Lower leg skin (tissue), 4 donors: Measurements from ENCODE around the gene ZBTB38. TPM values are rescaled to one million over a fixed set of nuclear protein-coding genes. Genes with fewer than 3 reads are reported as not detected.

ENCODE experiments used
- DNase-seq, 2 donors: peaks; one replicate each; pipeline ENCODE4 v3.0.0-alpha.2; 2019; ENCODE audit warnings: low spot score in 2 of 2
- H3K4me3 ChIP-seq: fragments of 200-600 bp; sonication (generic); 2 replicates; pipeline ENCODE4 v1.5.1; 2017; ENCODE audit warnings: mild to moderate bottlenecking, low read depth; ENCODE audit not compliant: poor library complexity, severe bottlenecking
- CTCF ChIP-seq, 3 donors: fragments of 450-650 bp; IDR thresholded peaks; one replicate each; pipeline ENCODE4 v1.5.1; 2016; ENCODE audit warnings: antibody characterized with exemption in 3 of 3, mild to moderate bottlenecking in 3 of 3, moderate library complexity in 2 of 3
- POLR2A ChIP-seq, 2 donors: fragments of 450-650 bp; IDR thresholded peaks; one replicate each; pipeline ENCODE4 v1.6.1; 2016 to 2017; ENCODE audit warnings: antibody characterized with exemption in 2 of 2, mild to moderate bottlenecking in 1 of 2, moderate library complexity in 1 of 2
- WGBS, 2 donors: methylation state at CpG; one replicate each; pipeline ENCODE4 v1.1.5; 2018; 5-methylcytosine and 5-hydroxymethylcytosine counted together
- intact Hi-C: fragments of 100-400 bp; cut with DNase I; formaldehyde crosslinking; loops from one replicate; pipeline ENCODE4 v1.15.0; 2023; ENCODE audit warnings: low total_unique reads
- total RNA-seq, 4 donors: library from RNA; depleted of rRNA; stranded (reverse); fragments of >200 nt; gene quantifications; one replicate each; pipeline ENCODE4 v1.1.0, GENCODE V29; 2016

The ZBTB38 gene
- total RNA-seq, 4 donors from 2014 or later, result 46.8 to 104 (median 72.6) TPM

- intact Hi-C loops, result no loop called here
- no peak overlapping the region for H3K4me3 ChIP-seq
- 77 to 80% methylated on average over 2 of the region's 2 CpGs for WGBS, 2 donors
- no peak for DNase-seq
- TF ChIP-seq POLR2A (IDR thresholded peaks at IDR 0.05) (no peak), CTCF (IDR thresholded peaks at IDR 0.05) (no peak)
Measured at GRCh38 chr3:141343077-141343476, 25.2 kb upstream of the ZBTB38 start.

- H3K4me3 ChIP-seq, result no peak overlapping the region
- no peak for TF ChIP-seq POLR2A (IDR thresholded peaks at IDR 0.05)
- TF ChIP-seq CTCF (IDR thresholded peaks at IDR 0.05), result no peak
- DNase-seq, result no peak
- intact Hi-C loops, result no loop called here
- 88% methylated on average over 3 of the region's 3 CpGs for WGBS, 2 donors
Measured at GRCh38 chr3:141343865-141344271, 24.4 kb upstream of the ZBTB38 start.

- no peak for DNase-seq
- intact Hi-C loops, result no loop called here
- H3K4me3 ChIP-seq, result no peak overlapping the region
- 80 to 86% methylated on average over 2 of the region's 2 CpGs for WGBS, 2 donors
- TF ChIP-seq CTCF (IDR thresholded peaks at IDR 0.05) (no peak), POLR2A (IDR thresholded peaks at IDR 0.05) (no peak)
Measured at GRCh38 chr3:141345528-141345927, 22.8 kb upstream of the ZBTB38 start.

- no peak for DNase-seq
Measured at GRCh38 chr3:141346007-141346406, 22.3 kb upstream of the ZBTB38 start.

GRCh38 chr3:141346418-141346817, 21.9 kb upstream of the ZBTB38 start:
- intact Hi-C loops, result no loop called here
- 61 to 66% methylated on average over 5 of the region's 5 CpGs for WGBS, 2 donors
- TF ChIP-seq POLR2A (IDR thresholded peaks at IDR 0.05), result no peak
- TF ChIP-seq CTCF (IDR thresholded peaks at IDR 0.05), result no peak
- DNase-seq, result no peak
- H3K4me3 ChIP-seq, result no peak overlapping the region

More at GRCh38 chr3:141346007-141346406, 22.3 kb upstream of the ZBTB38 start:
- intact Hi-C loops, result no loop called here
- H3K4me3 ChIP-seq, result no peak overlapping the region
- TF ChIP-seq CTCF (IDR thresholded peaks at IDR 0.05) (no peak), POLR2A (IDR thresholded peaks at IDR 0.05) (no peak)
- 76 to 78% methylated on average over 4 of the region's 4 CpGs for WGBS, 2 donors

GRCh38 chr3:141346839-141347238, 21.5 kb upstream of the ZBTB38 start:
- 65 to 73% methylated on average over 5 of the region's 5 CpGs for WGBS, 2 donors
- intact Hi-C loops, result no loop called here
- TF ChIP-seq CTCF (IDR thresholded peaks at IDR 0.05), result no peak
- no peak for TF ChIP-seq POLR2A (IDR thresholded peaks at IDR 0.05)
- H3K4me3 ChIP-seq, result no peak overlapping the region
- no peak for DNase-seq
